GM12892 (cell line): ENCODE data around the gene TBXAS1.

Experiments
- POLR2A ChIP-seq: IDR thresholded peaks from 2 replicates; pipeline ENCODE4 v1.6.1; 2011; ENCODE audit warnings: low read depth, low read length, control low read depth
- POLR2AphosphoS5 ChIP-seq: IDR thresholded peaks from 2 replicates; pipeline ENCODE4 v1.6.1; 2011; ENCODE audit warnings: low read depth, low read length, control low read depth
- TAF1 ChIP-seq: IDR thresholded peaks from 2 replicates; pipeline ENCODE4 v1.6.1; 2011; ENCODE audit warnings: low read depth, mild to moderate bottlenecking, control low read depth, low read length, borderline replicate concordance

DNA sequence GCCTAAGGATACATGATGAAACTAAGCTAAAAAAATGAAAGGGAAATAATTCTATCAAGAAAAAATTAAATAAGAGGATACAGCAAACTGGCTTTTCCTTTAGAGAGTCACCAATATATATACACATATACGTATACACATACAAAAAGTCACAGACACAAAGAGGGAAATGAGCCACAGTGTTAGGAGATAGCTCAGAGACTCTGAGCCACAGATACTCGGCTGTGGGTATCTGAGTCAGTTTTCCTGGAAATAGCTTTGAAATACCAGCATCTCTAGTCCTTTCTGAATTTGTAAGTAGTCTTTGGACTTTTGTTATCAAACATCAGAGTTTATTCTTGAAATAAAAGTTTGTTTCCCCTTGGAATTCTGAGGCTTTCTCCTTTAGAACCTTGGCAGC lies 111.8 kb downstream of the TBXAS1 start:
- TF ChIP-seq POLR2A (no peak), TAF1 (no peak), POLR2AphosphoS5 (no peak)
